IPS-18c (cell line): Measurements from ENCODE around the gene ARHGEF12.
A peak's percentile ranks its signal among the peaks of the same experiment; 100 is the strongest.

ENCODE experiments used
- H3K4me3 ChIP-seq: 2 replicates; pipeline ENCODE4 v1.7.0; 2013; ENCODE audit warnings: low read depth, mild to moderate bottlenecking, low read length, moderate library complexity; ENCODE audit not compliant: insufficient read depth
- H3K9me3 ChIP-seq: one replicate; pipeline ENCODE4 v1.6.1; 2013; ENCODE audit warnings: mild to moderate bottlenecking, low read length, moderate library complexity; ENCODE audit not compliant: control insufficient read depth, insufficient read depth

Gene ARHGEF12

DNA sequence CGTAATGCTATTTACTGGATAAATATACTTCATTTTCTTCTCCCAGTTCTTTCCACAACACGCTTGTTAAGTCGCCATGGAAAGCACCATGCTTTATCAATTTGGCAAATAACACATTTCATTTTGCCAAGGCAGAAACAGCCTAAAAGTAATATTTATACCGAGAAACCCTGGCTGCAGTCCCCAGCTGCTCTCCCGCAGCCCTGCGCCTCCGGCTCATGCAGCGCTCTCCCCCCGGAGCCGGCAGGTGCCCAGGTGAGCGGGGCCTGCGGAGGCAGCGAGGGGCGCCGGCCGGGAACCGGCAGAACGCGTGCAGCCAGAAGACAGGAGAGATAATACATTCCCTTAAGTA lies 681 bp upstream of the ARHGEF12 start:
- Histone ChIP-seq H3K9me3 (no peaks in the 10 kb centered on the region), H3K4me3 (peak overlapping the region; percentile 88)

DNA sequence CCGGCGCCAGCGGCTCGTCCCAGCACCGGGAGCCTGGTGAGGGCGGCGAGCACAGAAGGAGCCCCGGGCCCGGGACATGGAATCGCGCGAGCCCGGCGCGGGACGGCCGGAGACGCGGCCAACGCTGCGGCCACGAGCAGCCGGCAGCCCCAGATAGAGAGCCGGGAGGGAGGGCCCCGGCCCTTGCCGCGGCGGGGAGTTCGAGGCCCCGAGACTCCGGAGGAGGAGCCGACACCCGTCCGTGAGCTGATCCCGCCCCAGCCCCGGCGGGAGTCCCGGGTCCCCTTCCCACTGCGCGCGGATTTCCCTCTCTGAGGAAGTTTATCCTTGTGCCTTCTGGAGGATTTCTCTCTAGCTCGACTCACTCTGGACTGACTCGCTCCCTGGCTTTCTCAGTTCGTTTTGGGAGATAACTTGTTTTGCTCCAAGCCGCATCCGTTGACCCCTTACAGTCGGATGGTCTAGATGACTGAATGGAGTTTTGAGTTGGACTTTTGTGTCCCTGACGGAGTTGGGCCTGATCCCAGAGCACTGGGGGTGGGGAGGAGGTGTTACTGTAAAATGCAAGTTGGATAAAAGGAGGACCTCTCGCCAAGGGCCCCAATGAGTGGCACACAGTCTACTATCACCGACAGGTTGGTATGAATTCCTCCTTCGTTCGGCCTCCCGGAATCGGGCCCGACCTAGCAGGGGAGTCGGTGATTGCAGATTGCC lies 585 bp downstream of the ARHGEF12 start:
- H3K9me3 ChIP-seq = no peaks in the 10 kb centered on the region
- peak overlapping the region; percentile 88 for H3K4me3 ChIP-seq

DNA sequence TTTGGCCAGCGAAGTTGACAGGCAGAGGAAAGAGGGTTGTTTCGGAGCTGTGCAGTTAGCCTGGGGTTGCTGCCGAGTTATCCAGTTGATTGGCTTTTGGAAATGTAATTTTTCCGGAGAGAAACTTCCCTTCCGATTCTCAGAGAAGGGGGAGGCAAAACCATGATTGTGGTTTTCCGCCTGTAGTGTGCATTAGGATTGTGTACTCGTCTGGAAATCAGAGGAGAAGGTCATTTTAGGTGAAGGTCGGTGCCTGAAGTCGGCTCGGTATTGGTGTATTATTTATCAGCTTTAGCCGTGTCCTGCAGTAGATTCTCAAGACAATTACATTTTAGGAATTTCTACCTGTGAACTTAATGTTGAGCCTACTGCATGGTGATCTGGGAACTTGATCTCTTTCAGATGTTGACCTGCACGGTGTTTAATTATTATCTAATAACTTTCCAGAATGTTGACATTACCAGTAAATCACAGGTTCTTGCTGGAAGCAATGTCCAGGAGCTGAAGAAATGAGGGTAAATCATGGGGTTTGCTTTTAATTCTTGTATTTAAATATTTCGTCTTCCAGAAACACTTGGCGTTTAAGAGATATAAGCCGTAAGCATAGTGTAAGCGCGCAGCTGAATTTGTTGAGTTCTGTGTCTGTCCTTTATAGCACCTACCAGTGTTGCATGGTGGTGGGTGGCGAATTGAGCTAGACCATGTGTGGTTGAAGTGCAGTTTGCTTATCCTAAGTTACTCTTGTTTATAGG lies 1.3 kb downstream of the ARHGEF12 start:
- Histone ChIP-seq H3K9me3 (no peaks in the 10 kb centered on the region), H3K4me3 (peak overlapping the region; percentile 88)

DNA sequence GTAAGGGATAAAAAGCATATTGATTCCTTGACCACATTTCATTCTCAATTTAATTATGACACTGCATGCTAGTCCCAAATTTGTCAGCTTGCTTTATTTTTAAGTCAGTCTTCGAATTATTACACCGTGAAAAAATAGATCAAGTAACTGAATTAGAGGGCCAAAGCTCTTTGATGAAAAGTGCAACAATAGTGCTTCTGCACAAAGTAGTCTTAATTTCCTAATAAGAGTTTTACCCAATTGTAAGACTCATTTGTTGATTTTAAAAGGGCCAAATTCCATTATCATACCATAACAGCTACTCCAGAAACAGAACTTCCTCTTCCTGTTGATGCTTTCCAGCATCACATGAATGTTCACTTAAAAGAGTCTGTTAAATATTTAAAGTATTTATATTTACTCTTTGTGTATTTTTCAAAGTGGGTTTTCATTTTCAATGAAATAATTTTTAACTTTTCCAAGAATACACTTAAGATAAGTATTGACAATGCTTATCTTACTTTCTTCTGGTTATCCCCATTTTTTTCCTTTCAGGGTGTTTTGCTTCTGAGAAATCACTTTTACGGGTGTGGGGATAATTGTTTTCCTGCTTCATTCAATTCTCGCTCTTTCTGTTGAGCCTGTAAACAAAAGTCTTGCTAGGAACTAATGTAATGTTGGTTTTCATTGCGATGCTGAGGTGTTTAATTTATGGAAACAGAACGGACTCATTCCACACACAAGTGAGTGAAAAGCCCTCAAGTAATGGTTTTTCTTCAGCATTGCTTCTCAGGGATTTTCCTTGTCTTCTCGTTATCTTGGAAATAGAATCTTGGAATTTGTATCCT lies 2.1 kb downstream of the ARHGEF12 start:
- H3K9me3 ChIP-seq = no peaks in the 10 kb centered on the region
- H3K4me3 ChIP-seq = peak overlapping the region; percentile 88; the same call in 1 of the 2 replicates

DNA sequence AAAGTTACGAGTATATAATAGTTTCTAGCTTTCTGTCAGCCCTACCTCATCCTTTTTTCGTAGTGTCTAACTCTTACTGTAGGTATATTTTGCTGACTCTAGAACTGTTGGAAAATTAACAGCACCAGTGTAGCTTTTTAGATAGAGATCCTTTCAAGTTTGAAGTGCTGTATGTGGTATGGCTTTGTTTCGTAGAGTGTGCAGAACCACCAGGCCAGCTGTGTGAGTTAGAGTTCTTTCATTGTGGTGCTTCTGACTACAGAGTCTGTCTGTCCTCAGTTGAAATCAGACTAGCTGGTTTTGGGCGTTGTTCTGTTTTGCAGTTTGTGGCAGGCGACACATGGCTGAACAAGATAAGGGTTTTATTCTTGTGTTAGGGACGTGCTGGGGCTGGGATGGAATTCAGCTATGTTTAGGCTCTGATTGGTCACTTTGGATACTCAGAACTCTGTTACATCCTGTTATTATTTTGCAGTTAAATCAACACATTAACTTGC lies 3.2 kb downstream of the ARHGEF12 start:
- Histone ChIP-seq H3K9me3 (no peaks in the 10 kb centered on the region), H3K4me3 (no peak overlapping the region; the same call in 1 of the 2 replicates)

DNA sequence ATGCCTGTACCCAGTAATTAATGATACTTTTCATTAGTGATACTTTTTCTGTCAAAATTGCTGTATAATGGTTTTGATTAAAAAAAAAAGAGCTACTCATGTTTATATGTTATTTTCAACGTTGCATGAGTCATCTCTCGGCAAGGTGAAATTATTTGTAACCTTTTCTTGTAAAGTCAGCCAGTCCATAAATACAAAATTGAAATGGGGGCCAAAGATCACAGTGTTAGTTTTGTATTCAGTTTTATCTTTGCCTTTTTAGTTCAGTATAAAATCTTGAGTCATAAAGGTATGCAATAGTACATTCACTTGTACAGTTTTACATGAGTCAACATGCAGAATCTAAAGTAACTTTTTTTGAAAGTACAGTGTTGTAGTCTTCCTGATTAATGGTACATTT lies 4.3 kb downstream of the ARHGEF12 start:
- H3K9me3 ChIP-seq = no peaks in the 10 kb centered on the region
- no peak overlapping the region for H3K4me3 ChIP-seq

DNA sequence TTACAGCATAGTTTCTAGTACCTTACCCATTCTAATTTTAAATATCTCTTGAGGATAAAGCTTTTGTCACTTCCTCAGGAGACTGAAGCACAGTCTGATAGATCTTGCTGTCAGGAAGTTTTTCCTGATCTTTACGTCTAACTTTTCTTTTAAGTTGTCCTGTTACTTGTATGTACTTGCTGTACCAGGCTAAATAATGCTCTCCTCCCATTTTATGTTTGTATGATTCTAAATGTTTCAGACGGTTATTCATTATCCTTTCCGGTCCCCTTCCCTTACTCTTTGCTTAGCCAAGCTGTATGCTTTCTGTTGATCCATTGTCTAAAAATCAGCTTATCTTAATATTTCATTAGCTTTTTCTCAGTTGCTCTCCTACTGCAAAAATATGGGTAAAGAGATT lies 6.0 kb downstream of the ARHGEF12 start:
- Histone ChIP-seq H3K4me3 (no peak overlapping the region), H3K9me3 (no peaks in the 10 kb centered on the region)

DNA sequence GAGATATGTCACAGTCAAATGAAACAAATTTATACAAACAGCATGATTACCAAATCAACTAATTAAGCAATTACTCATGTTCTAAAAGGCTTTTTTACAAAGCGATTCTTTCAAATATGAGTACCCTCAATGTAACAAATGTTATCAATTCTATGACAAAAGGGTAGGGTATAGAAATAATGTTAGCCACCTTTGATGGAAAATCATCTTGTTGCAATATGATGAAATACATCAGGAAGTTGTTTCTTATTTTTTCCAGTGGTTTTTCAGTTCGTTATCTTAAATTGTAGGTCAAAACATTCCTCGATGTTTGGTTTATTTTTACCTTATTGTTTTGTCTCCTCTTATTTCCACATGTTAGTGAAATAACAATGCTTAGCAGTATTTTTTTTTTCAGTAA lies 6.5 kb downstream of the ARHGEF12 start:
- H3K4me3 ChIP-seq = no peak overlapping the region
- H3K9me3 ChIP-seq = no peaks in the 10 kb centered on the region

DNA sequence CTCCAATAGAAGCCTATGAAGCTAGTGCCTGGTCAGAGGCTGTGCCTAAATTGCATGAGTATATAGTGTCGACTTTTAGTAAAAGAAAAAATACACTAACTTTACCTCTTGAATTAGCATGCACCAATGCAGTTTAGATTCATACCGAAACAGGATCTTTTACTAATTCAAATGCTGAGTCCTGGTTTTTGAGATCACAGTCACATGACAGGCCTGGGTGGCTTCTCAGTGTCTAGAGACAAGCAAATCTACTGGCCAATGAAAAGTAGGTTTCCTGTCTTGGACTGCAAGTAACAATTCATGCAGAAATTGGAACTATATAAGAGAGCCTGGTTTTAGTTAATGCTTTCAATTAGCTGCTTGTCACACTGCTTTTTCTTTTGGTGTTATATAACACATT lies 7.2 kb downstream of the ARHGEF12 start:
- H3K4me3 ChIP-seq = no peak overlapping the region
- H3K9me3 ChIP-seq = no peaks in the 10 kb centered on the region

DNA sequence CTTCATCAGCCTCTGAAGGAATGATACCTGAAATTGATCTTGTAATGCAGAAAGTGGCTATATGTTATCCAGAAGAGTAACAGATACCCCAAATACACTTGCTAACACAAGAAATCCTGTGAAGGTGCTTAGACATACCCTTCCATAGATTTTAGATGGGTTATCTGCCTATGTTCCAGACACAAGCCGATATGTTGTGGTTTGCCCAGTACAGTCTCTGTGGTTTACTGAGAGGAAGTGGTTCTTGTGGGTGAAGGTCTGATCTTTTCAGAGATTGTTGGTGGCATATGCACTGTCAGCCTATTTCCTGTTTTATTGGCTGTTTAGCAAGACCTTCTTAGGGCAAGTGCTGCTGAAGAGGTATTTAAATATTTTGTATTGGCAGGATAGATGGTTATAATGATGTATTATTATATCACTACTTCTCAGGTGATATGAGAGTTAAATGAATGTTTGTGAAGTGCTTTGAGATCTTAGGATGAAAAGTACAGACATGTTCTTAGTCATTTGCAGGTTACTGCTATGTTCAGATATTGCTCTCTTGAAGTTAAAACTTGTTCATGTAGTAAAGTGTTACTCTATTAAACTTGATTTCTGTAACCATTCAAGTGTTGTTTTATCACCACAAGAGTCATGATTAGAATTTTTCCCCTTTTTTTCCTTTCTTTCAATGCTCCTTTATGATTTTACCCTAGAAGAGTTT lies 8.2 kb downstream of the ARHGEF12 start:
- Histone ChIP-seq H3K9me3 (no peaks in the 10 kb centered on the region), H3K4me3 (no peak overlapping the region)

DNA sequence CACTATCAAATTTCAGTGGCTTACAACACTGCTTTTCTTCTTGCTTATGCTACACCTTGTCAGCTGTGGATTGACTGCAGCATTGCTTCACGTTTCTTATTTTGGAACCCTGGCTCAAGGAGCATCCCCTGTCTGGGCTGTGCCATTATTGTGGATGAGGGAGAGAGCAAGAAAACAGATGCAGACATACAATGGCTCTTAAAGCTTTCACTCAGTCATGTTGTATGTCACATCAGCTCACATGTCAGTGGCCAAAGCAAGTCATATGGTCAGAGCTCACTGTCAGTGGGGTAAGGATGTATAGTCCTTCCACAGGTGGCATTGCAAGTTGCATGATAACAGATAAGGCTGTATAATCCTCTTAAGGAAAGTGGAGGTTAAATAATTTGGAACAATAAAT lies 10.0 kb downstream of the ARHGEF12 start:
- Histone ChIP-seq H3K4me3 (no peak overlapping the region), H3K9me3 (no peaks in the 10 kb centered on the region)

DNA sequence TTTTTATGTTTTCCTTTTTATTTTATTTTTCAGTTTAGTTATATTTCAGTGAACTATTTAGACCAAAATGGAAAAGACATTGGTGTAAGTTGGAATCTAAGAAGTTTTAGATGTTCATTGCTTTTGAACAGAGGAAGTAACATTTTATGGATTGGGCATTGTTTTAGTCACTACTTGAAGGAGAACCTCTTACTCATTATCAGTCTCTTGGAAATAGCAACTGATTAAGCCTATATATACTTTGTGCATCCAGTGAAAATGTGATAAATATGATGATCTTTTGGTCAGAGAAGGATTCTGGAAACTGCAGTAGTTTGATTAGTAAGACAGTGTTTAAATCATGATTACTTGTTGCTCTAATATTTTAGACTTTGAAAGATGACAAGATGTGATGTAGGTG lies 14.4 kb downstream of the ARHGEF12 start:
- Histone ChIP-seq H3K9me3 (no peaks in the 10 kb centered on the region), H3K4me3 (no peak overlapping the region)

DNA sequence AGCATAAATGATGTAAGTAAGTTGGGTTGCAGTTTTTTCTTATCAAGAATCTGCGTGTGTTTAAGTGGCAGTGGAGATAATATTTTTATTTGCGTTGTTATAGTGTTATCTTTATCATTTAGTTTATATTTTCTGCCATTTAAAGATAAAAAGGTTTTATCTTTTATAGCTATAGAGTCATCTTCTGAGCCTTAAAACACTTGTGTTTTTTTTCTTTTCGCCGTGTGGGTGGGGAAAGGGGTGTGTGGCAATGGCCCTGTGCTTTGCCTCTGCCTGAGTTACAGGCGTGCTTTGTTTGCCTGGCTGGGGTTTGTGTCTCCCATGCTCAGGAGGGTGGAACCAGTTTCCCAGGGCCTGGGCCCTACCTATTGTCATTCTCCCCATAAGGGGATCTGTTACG lies 16.2 kb downstream of the ARHGEF12 start:
- no peak overlapping the region for H3K4me3 ChIP-seq
- H3K9me3 ChIP-seq = no peaks in the 10 kb centered on the region

DNA sequence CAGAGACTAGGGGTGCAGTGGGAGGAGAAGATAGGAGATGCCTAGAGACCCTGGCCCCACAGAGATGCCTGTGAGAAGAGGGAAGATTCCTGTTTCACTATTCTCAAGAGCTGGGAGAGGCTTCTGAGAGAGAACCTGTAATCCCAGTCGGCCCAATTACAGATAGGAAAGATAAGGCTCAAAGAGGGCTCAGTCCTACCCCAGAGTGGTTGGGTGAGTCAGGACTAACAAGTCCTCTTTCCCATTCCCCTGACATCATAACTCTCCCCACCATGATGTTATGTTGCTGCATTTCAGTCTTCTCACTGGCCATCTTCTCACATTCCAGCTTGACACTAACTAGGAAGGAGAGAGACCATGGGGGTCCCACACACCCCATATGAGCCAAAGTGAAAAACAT lies 17.9 kb downstream of the ARHGEF12 start:
- Histone ChIP-seq H3K4me3 (no peak overlapping the region), H3K9me3 (no peaks in the 10 kb centered on the region)

DNA sequence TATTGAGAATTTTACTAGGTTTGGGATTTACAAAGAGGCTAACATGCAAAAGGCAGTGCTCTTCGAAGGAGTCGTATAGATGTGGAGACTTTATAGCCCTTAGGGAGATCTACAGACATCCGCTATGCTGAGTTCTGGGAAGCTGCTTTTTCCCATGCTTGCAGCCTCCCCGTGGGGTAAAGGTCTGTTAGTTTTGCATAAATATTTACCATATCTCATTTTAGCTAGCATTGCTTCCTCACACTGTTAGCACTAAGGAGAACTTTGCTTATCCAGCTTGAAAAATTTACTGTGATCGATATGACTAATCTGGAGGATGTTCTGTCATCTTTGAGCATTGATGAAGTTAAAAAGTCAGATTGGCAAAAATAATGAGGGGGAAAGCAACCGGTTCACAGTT lies 18.6 kb downstream of the ARHGEF12 start:
- Histone ChIP-seq H3K9me3 (no peaks in the 10 kb centered on the region), H3K4me3 (no peak overlapping the region)

DNA sequence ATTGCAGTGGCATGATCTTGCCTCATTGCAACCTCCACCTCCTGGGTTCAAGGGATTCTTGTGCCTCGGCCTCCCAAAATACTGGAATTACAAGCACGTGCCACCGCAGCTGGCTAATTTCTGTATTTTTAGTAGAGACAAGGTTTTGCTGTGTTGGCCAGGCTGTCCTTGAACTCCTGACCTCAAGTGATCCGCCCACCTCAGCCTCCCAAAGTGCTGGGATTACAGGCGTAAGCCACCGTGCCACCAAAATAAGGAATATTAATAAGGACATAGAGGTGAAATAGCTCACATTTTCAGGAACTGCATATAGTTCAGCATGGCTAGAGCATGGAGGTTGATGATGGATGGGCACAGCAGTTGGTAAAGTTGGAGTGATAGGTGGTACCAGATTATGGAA lies 21.4 kb downstream of the ARHGEF12 start:
- H3K4me3 ChIP-seq = no peak overlapping the region

DNA sequence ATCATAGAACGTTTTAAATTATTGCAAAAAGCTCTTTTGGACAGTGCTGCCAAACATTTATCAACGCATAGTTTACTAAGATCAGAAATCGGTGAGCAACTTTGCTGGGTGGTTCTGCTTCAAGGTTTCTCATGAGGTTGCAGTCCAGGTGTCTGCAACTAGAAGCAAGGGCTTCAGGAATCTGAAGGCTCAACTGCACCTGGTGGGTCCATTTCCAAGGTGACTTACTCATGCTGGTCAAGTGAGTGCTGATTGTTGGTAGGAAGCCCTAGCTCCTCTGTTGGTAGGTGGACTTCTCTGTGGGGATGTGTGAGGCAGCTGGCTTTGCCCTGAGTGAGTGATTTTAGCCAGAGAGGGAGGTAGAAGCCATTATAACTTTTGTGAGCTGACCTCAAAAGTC lies 22.5 kb downstream of the ARHGEF12 start:
- H3K4me3 ChIP-seq = no peak overlapping the region
- H3K9me3 ChIP-seq = no peaks in the 10 kb centered on the region

More for the DNA sequence above, 21.4 kb downstream of the ARHGEF12 start:
- H3K9me3 ChIP-seq = no peaks in the 10 kb centered on the region
